BE2C (cell line): ENCODE measurements around the gene PFKL. TPM values are rescaled to one million over a fixed set of nuclear protein-coding genes. Genes with fewer than 3 reads are reported as not detected.

Experiments
- DNase-seq: peaks from one replicate; pipeline ENCODE4 v3.0.0-alpha.2; 2020
- H3K27me3 ChIP-seq: fragments of 250-450 bp; sonication (Bioruptor Pico); 2 replicates; pipeline ENCODE4 v1.5.1; 2020; ENCODE audit warnings: mild to moderate bottlenecking
- H3K36me3 ChIP-seq: fragments of 250-450 bp; sonication (Bioruptor Pico); 2 replicates; pipeline ENCODE4 v1.5.1; 2020; ENCODE audit warnings: mild to moderate bottlenecking
- H3K4me1 ChIP-seq: fragments of 250-450 bp; sonication (Bioruptor Pico); 2 replicates; pipeline ENCODE4 v1.5.1; 2020
- H3K4me3 ChIP-seq: 2 replicates; pipeline ENCODE4 v1.5.1; 2011; ENCODE audit warnings: low read depth, low read length
- H3K9me3 ChIP-seq: fragments of 250-450 bp; sonication (Bioruptor Pico); 2 replicates; pipeline ENCODE4 v1.5.1; 2020
- CTCF ChIP-seq: IDR thresholded peaks from 2 replicates; pipeline ENCODE4 v1.5.1; 2012; ENCODE audit warnings: mild to moderate bottlenecking, low read depth, low read length
- polyA plus RNA-seq: library from polyadenylated mRNA; unstranded; fragments of >200 nt; gene quantifications from one replicate; pipeline ENCODE4 v1.2.1, GENCODE V29; 2012; ENCODE audit warnings: low read depth, missing spikeins; ENCODE audit not compliant: insufficient read length, insufficient read depth

PFKL gene
- 23.2 TPM for polyA plus RNA-seq

GRCh38 chr21:44299458-44300261 lies at the start of gene PFKL:
Gene PFKL (plus strand): TSS chr21:44300053. CDS start chr21:44300106, 53 bp downstream.
- Histone ChIP-seq H3K36me3 (no peaks in the 10 kb centered on the region), H3K9me3 (no peaks in the 10 kb centered on the region), H3K4me3 (peak within 1 kb of the TSS; percentile 61), H3K27me3 (no peaks in the 10 kb centered on the region), H3K4me1 (no peaks in the 10 kb centered on the region)
- peak; percentile 76 for DNase-seq
- TF ChIP-seq CTCF: no peak

- Histone ChIP-seq H3K4me1 (no peaks in the 10 kb centered on the region), H3K27me3 (peaks cover 8% of the 10 kb centered on the region; the same call in 1 of the 2 replicates), H3K36me3 (no peaks in the 10 kb centered on the region), H3K4me3 (no peak overlapping the region), H3K9me3 (no peaks in the 10 kb centered on the region)
- no peak for TF ChIP-seq CTCF
- no peak for DNase-seq
Observed at GRCh38 chr21:44253832-44254710, 45.8 kb upstream of the PFKL start.

- no peak for DNase-seq
- Histone ChIP-seq H3K27me3 (peaks cover 8% of the 10 kb centered on the region; the same call in 1 of the 2 replicates), H3K9me3 (no peaks in the 10 kb centered on the region)
Observed at GRCh38 chr21:44255511-44255981, 44.3 kb upstream of the PFKL start.

GRCh38 chr21:44258056-44258725 lies 41.7 kb upstream of the PFKL start:
- no peak for TF ChIP-seq CTCF
- H3K4me1 ChIP-seq: no peaks in the 10 kb centered on the region
- H3K4me3 ChIP-seq: no peak overlapping the region
- no peaks in the 10 kb centered on the region for H3K9me3 ChIP-seq
- DNase-seq: no peak
- H3K27me3 ChIP-seq: peaks cover 8% of the 10 kb centered on the region; the same call in 1 of the 2 replicates
- H3K36me3 ChIP-seq: no peaks in the 10 kb centered on the region

More at GRCh38 chr21:44255511-44255981, 44.3 kb upstream of the PFKL start:
- no peak for TF ChIP-seq CTCF
- Histone ChIP-seq H3K4me3 (no peak overlapping the region), H3K4me1 (no peaks in the 10 kb centered on the region), H3K36me3 (no peaks in the 10 kb centered on the region)

- Histone ChIP-seq H3K27me3 (peaks cover 3% of the 10 kb centered on the region; the same call in 1 of the 2 replicates), H3K4me1 (no peaks in the 10 kb centered on the region), H3K4me3 (no peak overlapping the region), H3K9me3 (no peaks in the 10 kb centered on the region), H3K36me3 (no peaks in the 10 kb centered on the region)
- TF ChIP-seq CTCF: no peak
- no peak for DNase-seq
Observed at GRCh38 chr21:44259082-44259705, 40.7 kb upstream of the PFKL start.
